Astrocyte (in vitro differentiated cells and primary cell): Measurements from ENCODE around the gene AMPH. TPM values are rescaled to one million over a fixed set of nuclear protein-coding genes. Genes with fewer than 3 reads are reported as not detected.
"Not testable (repeated sequence)": the region's sequence is repeated elsewhere in the genome, so short reads cannot be mapped to it uniquely, and the experiment has no call there.

Experiments
- DNase-seq: peaks from one replicate; pipeline ENCODE4 v3.0.0-alpha.2; 2010; ENCODE audit warnings: low read depth
- FAIRE-seq: peaks from 2 replicates; lab custom pipeline; 2011; peaks lifted over from hg19 to GRCh38; lab: Jason Lieb, UNC
- H2AFZ ChIP-seq: 2 replicates; pipeline ENCODE4 v1.6.0; 2012; ENCODE audit warnings: low read depth, low read length, inconsistent platforms
- H3K27ac ChIP-seq: 2 replicates; pipeline ENCODE4 v1.5.1; 2011; ENCODE audit warnings: low read depth, low read length, inconsistent platforms
- H3K27me3 ChIP-seq: 2 replicates; pipeline ENCODE4 v1.6.0; 2011; ENCODE audit warnings: low read length, inconsistent platforms; ENCODE audit not compliant: insufficient read depth
- H3K36me3 ChIP-seq: 2 replicates; pipeline ENCODE4 v1.5.1; 2011; ENCODE audit warnings: low read length, inconsistent platforms; ENCODE audit not compliant: insufficient read depth
- H3K4me1 ChIP-seq: 2 replicates; pipeline ENCODE4 v1.5.1; 2011; ENCODE audit warnings: low read length, inconsistent platforms; ENCODE audit not compliant: insufficient read depth
- H3K4me2 ChIP-seq: 2 replicates; pipeline ENCODE4 v1.6.0; 2012; ENCODE audit warnings: low read length, inconsistent platforms
- H3K4me3 ChIP-seq: 2 replicates; pipeline ENCODE4 v1.5.1; 2011; ENCODE audit warnings: low read depth, mild to moderate bottlenecking, low read length, inconsistent platforms; ENCODE audit not compliant: insufficient read depth
- H3K79me2 ChIP-seq: 2 replicates; pipeline ENCODE4 v1.6.0; 2012; ENCODE audit warnings: mild to moderate bottlenecking, low read length, inconsistent platforms; ENCODE audit not compliant: insufficient read depth
- H3K9ac ChIP-seq: 2 replicates; pipeline ENCODE4 v1.6.0; 2012; ENCODE audit warnings: mild to moderate bottlenecking, low read length, inconsistent platforms
- H3K9me3 ChIP-seq: 2 replicates; pipeline ENCODE4 v1.5.1; 2012; ENCODE audit warnings: low read depth, mild to moderate bottlenecking, low read length, inconsistent platforms; ENCODE audit not compliant: insufficient read depth
- H4K20me1 ChIP-seq: 2 replicates; pipeline ENCODE4 v1.6.0; 2012; ENCODE audit warnings: low read length, inconsistent platforms; ENCODE audit not compliant: insufficient read depth
- H3K27ac Mint-ChIP-seq: one replicate; pipeline ENCODE4 v1.8.0; 2021; ENCODE audit warnings: mild to moderate bottlenecking, mixed read lengths; ENCODE audit not compliant: unreplicated experiment
- H3K27me3 Mint-ChIP-seq: one replicate; pipeline ENCODE4 v1.8.0; 2021; ENCODE audit warnings: low read depth, mixed read lengths; ENCODE audit not compliant: unreplicated experiment
- H3K36me3 Mint-ChIP-seq: one replicate; pipeline ENCODE4 v1.8.0; 2021; ENCODE audit warnings: low read depth, mixed read lengths; ENCODE audit not compliant: unreplicated experiment
- H3K4me1 Mint-ChIP-seq: one replicate; pipeline ENCODE4 v1.8.0; 2021; ENCODE audit warnings: low read depth, mixed read lengths; ENCODE audit not compliant: unreplicated experiment
- H3K4me3 Mint-ChIP-seq: one replicate; pipeline ENCODE4 v1.8.0; 2021; ENCODE audit warnings: mild to moderate bottlenecking, moderate library complexity, mixed read lengths; ENCODE audit not compliant: unreplicated experiment
- H3K9me3 Mint-ChIP-seq: one replicate; pipeline ENCODE4 v1.8.0; 2021; ENCODE audit warnings: mild to moderate bottlenecking, mixed read lengths; ENCODE audit not compliant: unreplicated experiment
- CTCF ChIP-seq: IDR thresholded peaks from 2 replicates; pipeline ENCODE4 v1.5.1; 2011; ENCODE audit warnings: low read depth, mild to moderate bottlenecking, inconsistent platforms, low read length, moderate library complexity; ENCODE audit not compliant: insufficient read depth
- EZH2 ChIP-seq: IDR thresholded peaks from 2 replicates; pipeline ENCODE4 v1.6.1; 2012; ENCODE audit warnings: mild to moderate bottlenecking, low read length, inconsistent platforms; ENCODE audit not compliant: insufficient read depth
- total RNA-seq: library from RNA; stranded (reverse); gene quantifications from 2 replicates; pipeline ENCODE4 v1.2.1, GENCODE V29; 2021

The AMPH gene
- total RNA-seq, 1 donor from 2014 or later, result 2.9 TPM

GRCh38 chr7:38360776-38361175 lies 270.4 kb downstream of the AMPH start:
- no peak overlapping the region for H3K27ac ChIP-seq
- H4K20me1 ChIP-seq, result no peaks in the 10 kb centered on the region
- H3K9me3 ChIP-seq, result no peaks in the 10 kb centered on the region
- H2AFZ ChIP-seq, result no peak overlapping the region
- H3K27ac Mint-ChIP-seq, result no peak overlapping the region
- H3K4me2 ChIP-seq, result no peak overlapping the region
- H3K9ac ChIP-seq, result no peak overlapping the region
- no peak overlapping the region for H3K4me3 ChIP-seq
- H3K4me3 Mint-ChIP-seq, result no peak overlapping the region
- no peaks in the 10 kb centered on the region for H3K36me3 ChIP-seq
- H3K27me3 ChIP-seq, result no peaks in the 10 kb centered on the region
- H3K9me3 Mint-ChIP-seq, result no peaks in the 10 kb centered on the region
- no peak for DNase-seq
- no peak for FAIRE-seq
- no peaks in the 10 kb centered on the region for H3K36me3 Mint-ChIP-seq
- TF ChIP-seq CTCF, result no peak
- no peak for TF ChIP-seq EZH2
- no peaks in the 10 kb centered on the region for H3K79me2 ChIP-seq
- H3K4me1 ChIP-seq, result no peaks in the 10 kb centered on the region
- H3K4me1 Mint-ChIP-seq, result no peaks in the 10 kb centered on the region
- no peaks in the 10 kb centered on the region for H3K27me3 Mint-ChIP-seq

- H3K9me3 ChIP-seq, H3K27ac Mint-ChIP-seq, H3K9ac ChIP-seq, H3K4me3 ChIP-seq, FAIRE-seq, H3K36me3 ChIP-seq, H3K4me1 Mint-ChIP-seq, H3K27me3 ChIP-seq, H3K27me3 Mint-ChIP-seq, H3K36me3 Mint-ChIP-seq, H3K27ac ChIP-seq, DNase-seq, H3K4me2 ChIP-seq, H3K79me2 ChIP-seq, H2AFZ ChIP-seq, H3K4me3 Mint-ChIP-seq, H3K9me3 Mint-ChIP-seq, H4K20me1 ChIP-seq, H3K4me1 ChIP-seq: not testable (repeated sequence)
Measured at GRCh38 chr7:38359071-38359601, 272.0 kb downstream of the AMPH start.

GRCh38 chr7:38358273-38358831 lies 272.8 kb downstream of the AMPH start:
- H3K36me3 Mint-ChIP-seq, H3K4me3 ChIP-seq, H3K4me2 ChIP-seq, H3K27me3 Mint-ChIP-seq, H3K27ac Mint-ChIP-seq, H3K4me1 ChIP-seq, H3K27me3 ChIP-seq, H3K4me1 Mint-ChIP-seq, DNase-seq, H3K4me3 Mint-ChIP-seq, H3K9me3 ChIP-seq, FAIRE-seq, H3K27ac ChIP-seq, H3K9me3 Mint-ChIP-seq, H3K79me2 ChIP-seq, H3K36me3 ChIP-seq, H4K20me1 ChIP-seq, H3K9ac ChIP-seq, H2AFZ ChIP-seq: not testable (repeated sequence)
